HG02885 (cell line): ENCODE results near the gene ANTXRL.
"Not testable (repeated sequence)": the region's sequence is repeated elsewhere in the genome, so short reads cannot be mapped to it uniquely, and the experiment has no call there.

ENCODE experiments used
- ATAC-seq: cut with Tn5 transposase; IDR thresholded peaks from one replicate; pipeline ENCODE4 v1.9.1; 2021; ENCODE audit warnings: mild to moderate bottlenecking; ENCODE audit not compliant: unreplicated experiment, poor library complexity

The ANTXRL gene

DNA sequence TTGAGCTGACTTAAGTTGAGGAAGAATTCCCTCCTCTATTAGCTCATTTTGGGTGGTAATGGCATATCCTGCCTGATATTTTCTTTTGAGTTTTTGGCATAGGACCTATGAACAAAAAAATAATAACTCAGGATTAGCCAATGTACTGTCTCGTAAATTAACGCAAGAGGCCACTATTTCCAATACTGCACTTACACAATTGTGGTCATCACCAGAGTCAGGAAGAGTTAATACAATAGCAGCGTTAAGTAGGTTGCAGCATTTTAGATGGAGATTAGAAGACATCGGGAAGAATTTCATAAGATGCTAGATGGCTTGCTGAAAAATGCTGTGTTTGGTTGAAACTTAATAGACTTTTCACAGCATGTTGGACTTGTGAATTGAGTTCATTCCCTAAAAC is 36.4 kb downstream of the ANTXRL start:
- ATAC-seq = no peak

DNA sequence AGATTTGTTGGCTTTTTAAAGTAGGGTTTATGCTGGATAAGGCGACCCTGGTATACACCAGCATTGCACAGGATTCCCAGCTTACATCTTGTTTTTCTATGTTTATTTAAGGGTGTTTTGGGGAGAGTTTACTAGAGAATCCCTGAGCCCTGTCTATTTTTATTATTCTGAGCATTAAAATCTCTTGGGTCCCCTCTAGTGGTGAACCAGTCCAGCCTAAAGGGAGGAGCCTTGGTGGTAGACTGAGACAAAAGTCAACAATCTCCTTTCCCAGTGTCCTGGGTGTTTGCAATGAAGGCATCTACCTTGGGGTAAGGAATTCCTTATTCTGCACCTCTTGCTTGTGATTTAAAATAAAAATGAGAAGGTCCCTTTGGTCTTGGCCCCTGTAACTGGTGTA is 38.2 kb downstream of the ANTXRL start:
- no peak for ATAC-seq

DNA sequence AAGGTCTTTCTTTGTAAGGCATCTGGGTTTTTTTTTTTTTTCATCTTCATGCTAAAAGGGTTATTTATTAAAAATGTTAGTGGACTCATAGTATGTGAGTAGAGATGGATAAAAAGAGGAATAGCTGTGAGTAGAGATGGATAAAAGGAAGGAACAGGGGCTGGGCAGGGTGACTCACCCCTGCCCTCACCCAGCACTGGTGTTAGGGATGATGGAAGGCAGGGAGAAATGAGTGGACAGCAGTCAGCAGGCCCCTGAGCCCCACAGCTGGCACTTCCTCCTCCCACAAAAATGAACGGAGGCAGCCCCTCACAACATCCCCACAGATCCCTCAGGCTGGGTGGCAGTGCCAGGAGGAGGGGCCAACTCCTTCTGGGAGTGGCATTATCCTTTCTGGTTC is 39.3 kb downstream of the ANTXRL start:
- ATAC-seq = no peak

DNA sequence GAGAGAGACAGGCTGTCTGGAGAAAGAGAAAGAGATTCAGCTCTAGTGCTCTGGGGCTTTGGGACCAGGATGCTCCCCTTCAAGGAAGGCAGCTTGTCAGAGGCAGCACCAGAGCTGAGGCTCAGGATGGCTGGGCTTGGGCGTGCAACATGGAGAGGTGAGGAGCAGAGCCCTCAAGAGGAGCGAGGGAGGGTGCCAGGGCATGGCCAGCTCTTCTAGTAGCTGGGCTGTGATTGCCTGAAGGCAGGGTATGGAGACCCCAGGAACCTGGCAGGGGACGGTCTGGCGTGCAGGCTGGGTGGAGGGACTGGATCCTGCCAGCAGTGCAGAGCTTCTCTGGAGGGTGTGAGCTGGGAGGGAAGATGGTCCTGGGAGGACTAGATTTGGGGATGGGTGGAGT is 40.2 kb downstream of the ANTXRL start:
- no peak for ATAC-seq

DNA sequence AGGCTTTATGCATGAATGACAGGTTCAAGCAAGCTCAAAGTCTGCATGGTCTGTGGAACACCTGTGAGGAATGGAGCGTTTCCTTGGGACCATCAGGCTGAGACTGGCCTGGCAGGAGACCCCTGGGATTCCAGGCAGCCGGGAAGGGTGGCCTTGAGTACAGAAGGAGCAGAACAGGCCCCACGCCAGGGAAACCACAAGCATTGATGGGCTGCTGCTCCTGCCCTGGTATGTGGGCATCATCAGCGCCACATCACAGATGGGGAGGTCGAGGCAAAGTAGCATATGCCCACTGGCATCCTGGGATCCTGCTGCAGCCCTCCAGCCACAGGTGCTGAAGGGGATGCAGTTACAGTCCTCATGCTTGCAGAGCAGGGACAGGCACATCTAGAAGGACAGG is 40.9 kb downstream of the ANTXRL start:
- ATAC-seq = no peak

DNA sequence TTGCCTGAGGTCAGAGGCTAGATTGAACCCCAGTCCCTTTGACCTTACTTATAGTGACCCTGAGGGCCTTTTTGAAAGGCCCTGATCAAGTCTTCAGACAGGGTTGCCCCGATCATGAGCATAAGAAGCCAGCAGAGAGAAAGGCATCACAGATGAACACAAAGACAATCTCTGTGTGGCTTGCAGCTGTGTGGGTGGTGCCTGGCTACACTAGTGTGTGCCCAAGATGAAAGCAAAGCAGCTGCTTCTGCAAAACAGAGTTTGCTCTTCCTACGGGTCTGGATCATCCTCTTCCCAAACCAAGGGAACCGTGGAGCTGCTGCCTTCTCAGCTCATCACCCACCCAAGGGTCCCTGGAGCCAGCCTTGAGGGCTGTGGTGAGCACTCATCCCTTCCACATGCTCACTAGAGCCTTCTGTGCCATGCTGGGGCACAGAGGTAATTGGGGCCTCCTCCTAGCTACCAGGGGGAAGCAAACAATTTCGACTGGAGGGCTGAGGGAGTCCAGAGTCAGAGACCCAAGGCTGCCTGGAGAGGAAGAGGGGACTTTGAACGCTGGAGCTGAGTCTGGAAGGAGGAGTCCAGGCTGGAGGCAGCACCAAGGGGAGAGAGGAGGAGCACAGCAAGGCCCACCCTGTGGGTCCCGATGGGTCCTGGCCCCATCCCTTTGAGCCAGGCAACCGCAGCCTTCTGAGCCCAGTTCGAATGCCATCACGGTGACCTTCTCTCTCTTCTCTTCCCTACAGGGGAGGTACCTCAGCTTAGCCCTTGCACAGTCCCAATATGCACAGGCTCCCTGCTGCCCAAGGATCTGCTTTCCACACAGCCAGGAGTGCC is 42.3 kb downstream of the ANTXRL start:
- no peak for ATAC-seq

DNA sequence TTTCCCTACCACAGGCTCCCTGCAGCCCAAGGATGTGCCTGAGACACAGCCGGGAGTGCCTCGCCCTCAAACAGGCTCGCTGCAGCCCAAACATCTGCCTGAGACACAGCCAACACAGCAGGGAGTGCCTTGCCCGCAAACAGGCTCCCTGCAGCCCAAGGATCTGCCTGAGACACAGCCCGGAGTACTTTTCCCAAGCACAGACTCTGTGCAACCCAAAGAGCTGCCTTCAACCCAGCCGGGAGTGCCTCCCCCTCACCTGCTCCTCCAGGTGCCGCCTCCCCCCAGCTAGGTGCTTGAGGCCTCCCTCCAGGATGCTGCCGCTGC is 42.9 kb downstream of the ANTXRL start:
- no peak for ATAC-seq

DNA sequence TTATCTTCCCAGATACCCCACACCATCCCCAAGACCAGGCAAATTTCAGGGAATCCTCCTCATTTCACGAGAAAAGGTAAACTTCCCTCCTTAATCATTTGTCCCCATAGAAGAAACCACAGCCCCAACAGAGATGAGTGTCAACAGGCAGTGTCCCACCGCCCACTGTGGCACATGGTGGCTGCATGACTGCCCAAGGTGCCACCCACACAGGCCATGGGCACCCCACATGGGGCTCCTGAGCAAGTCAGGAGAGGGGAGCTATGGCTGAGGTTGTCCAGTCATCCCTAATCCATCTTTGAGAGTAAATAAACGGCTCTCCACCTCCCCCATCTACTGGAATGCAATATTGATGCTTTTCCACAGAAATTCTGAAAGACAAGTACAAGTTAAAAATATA is 44.1 kb downstream of the ANTXRL start:
- no peak for ATAC-seq

DNA sequence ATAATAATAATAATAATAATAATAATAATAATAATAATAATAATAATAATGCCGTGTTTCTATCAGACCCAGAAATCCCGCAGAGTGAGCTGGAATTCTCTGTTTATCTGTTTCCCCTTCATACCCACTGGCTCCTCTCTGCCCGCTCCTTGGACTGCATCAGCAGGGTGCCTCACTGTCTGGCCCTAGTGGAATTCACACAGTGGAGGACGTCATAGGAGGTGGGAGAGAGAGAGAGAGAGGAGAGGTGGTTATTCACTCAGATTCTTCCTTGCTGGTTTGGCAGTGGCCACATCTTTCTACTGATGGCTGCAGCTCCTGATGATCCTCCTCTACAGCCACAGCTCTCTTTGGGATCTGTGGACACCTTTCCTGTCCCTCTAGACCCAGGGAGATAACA is 78.7 kb downstream of the ANTXRL start:
- not testable (repeated sequence) for ATAC-seq

DNA sequence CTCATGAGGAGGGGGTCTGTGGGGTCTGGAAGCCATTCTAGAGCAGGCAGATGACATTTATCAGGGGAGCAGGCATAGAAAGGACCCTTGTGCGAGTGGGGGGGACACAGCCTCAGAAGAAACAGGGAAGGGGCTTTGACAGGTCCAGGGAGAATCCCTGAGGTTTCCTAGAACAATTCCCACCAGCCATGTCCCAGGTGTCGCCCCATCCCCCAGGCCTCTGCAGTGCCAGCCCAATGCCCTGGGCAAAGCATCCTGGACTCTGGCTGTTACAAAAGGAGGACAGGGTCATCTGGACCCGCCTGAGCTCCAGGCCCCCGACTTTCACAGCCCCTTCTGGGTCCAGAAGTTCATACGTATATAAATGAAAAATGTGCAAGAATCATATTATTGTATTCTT is 80.4 kb downstream of the ANTXRL start:
- not testable (repeated sequence) for ATAC-seq

DNA sequence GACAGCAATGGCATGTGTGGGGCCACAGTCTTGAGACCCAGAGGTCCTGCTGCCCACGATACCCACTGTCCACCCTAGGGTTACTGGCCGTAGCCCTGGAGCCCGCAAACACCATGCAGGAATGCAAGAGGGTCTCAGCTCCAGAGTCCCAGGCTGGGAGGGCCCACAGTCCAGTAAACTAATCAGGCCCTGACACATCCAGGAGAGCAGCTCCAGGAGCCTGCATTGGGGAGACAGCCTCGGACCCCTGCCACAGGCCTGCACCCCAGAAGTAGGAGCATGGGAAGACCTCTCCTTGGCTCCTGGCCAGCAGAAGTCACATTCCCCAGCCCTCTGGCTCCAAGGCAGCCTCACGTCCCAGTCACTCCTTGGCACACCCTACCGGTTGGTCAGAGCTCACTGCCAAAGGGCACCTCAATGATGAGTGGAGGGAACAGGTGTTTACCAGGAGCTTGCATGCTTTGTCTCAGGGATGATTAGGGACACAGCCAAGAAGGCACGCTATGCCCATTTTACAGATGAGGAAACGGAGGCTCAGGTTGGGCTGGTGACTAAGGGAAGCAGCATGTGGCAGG is 81.0 kb downstream of the ANTXRL start:
- ATAC-seq = not testable (repeated sequence)

DNA sequence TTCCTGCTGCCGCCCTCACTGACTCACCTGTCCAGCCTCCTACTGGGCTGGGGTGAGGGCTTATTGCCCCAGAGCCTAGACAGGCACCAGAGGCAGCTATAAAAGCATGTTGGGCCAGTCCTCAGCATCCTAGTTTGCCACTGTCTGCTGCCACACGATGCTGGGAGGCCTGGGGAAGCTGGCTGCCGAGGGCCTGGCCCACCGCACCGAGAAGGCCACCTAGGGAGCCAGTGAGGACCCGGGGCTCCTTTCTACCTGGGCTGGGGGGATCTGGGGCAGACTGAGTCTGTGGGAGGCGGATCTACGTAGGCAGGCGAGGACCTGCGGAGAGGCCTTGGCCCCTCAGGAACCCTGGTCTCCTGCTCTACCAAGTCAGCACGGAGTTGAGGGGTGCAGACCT is 82.2 kb downstream of the ANTXRL start:
- not testable (repeated sequence) for ATAC-seq

DNA sequence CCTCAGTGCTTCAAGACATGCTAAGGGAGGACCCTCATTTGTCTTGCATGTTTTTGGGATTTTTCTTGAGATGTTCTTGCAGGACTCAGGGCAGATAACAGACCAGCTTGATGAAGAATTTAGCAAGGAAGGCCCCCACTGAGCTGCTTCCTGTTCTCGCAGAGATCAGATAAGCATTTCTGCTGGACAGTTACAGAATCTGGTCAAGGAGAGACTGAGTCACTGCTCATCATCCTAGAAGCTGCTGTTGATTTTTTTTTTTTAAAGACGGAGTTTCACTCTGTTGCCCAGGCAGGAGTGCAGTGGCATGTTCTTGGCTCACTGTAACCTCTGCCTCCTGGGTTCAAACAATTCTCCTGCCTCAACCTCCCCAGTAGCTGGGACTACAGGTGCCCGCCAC is 87.6 kb downstream of the ANTXRL start:
- not testable (repeated sequence) for ATAC-seq

DNA sequence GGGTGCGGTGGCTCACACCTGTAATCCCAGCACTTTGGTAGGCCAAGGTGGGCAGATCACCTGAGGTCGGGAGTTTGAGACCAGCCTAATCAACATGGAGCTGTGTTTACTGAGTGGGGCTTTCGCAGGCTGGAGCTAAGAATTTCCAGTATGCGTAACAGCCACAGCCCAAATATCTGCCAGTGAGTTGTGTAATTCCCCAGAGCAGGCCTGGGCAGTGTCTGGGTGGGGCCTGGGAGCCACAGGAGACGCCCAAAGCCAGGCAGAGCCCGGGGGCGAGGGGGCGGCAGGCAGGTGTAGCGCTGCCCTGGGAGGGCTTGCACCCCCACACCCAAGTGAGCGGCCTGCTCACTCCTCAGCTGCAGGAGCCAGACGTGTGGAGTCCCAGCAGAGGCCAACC is 88.6 kb downstream of the ANTXRL start, which contains the start of gene ANXA8L1:
Gene ANXA8L1, plus strand, starts transcription at position 371 of the 400 bp plus-strand sequence. CDS start 76 bp downstream, outside the sequence.
- not testable (repeated sequence) for ATAC-seq

DNA sequence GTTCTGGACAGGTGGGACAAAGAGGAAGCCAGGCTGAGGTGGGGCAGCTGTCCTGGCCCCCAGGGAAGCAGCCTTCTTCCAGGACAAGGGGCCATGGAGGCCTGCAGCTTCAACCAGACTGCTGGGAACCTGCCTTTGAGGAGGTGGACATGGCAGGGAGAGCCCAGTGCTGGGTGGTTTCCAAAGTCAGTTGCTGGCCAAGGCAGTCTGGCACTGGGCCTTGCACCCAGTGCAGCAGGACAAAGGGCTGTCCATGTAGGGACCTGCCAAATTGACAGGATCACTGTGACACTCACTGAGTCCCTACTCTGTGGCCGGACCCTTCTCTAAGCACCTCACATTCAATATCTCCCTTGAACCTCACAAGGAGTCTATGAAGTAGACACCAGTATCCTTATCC is 90.2 kb downstream of the ANTXRL start:
- ATAC-seq = not testable (repeated sequence)

DNA sequence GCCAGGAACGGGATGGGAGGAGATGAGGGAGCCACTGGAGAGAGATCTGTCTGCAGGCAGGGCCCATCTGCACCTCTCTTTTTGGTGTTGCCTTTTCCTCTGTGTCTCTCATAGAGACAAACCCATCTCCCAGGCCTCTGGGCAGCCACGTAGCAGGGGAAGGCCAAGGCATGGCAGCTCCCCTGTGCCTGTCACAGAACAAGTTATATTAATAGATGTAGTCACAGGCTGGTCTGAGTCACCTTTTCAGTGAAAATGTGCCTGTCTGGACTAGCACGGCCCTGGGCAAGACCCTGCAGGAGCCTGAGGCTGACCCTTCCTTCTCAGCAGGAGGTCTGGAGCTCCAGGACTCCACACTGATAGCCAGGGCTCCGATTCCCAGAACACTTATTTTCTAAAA is 90.9 kb downstream of the ANTXRL start:
- not testable (repeated sequence) for ATAC-seq

DNA sequence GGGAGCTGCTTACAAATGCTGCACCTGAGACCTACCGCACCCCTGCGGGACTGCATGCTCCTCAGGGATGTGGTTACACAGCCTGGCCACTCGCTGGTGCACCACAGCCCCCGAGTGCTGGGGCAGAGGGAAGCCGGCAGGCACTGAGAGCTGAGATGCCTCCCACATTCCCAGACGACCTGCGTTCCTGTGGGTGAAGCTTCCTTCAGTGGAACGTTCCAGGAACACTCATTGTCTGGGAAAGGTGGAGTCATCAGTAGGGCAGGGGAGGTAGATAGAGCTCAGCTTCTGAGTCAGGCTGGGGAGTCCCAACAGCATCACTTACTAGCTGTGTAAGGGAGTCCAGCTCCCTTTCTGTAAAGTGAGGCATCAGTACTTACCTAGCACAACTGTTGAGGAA is 91.3 kb downstream of the ANTXRL start:
- ATAC-seq = not testable (repeated sequence)

DNA sequence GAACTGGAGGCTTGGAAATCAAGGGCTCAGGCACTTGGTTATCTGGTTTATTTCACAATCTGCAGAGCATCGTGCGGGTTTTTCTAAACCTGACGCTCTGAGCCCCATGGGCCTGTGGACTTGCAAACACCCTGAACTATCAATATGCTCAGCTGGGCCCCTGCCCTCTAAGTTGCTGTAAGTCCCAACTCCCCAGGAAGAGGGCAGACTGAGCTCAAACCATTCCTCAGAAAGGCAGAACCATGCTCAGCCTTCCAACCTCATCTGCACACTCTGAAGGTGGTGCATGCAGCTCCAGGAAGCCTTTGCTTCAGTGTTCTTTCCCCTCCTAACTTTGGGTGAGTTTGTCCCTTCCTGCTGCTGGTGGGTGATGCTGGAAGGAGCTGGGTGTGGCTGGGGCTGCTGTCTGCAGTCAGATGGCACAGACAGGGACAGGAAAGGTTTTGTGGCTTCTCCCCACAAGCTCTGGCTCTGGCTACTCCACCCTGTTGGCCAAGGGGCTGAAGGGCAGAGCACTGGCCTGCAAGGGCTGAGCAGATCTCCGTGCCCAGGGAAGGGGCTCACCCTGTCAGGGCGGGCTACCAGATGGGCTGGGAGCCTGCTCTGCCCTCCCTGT is 92.5 kb downstream of the ANTXRL start:
- ATAC-seq = not testable (repeated sequence)
